ENCODE measurements around the gene ILF2.

ILF2 gene

GRCh38 chr1:153698020-153698922 is 27.5 kb upstream of the ILF2 start:
- no peak for TF ChIP-seq CTCF (IDR thresholded peaks at IDR 0.05; ENCODE audit: low read depth, low read length)
- DNase-seq (ENCODE audit: extremely low read depth, low read depth) = no peak

- TF ChIP-seq CTCF (IDR thresholded peaks at IDR 0.05; ENCODE audit: low read depth, low read length) = no peak
- DNase-seq (ENCODE audit: extremely low read depth, low read depth) = no peak
These were observed 26.6 kb upstream of the ILF2 start for GRCh38 chr1:153697191-153698019.

- no peak for DNase-seq (ENCODE audit: extremely low read depth, low read depth)
- TF ChIP-seq CTCF (IDR thresholded peaks at IDR 0.05; ENCODE audit: low read depth, low read length) = no peak
These were observed 25.9 kb upstream of the ILF2 start for GRCh38 chr1:153696741-153697140.

GRCh38 chr1:153693466-153693865 is 22.7 kb upstream of the ILF2 start:
- TF ChIP-seq CTCF (IDR thresholded peaks at IDR 0.05; ENCODE audit: low read depth, low read length) = no peak
- DNase-seq (ENCODE audit: extremely low read depth, low read depth) = no peak

- DNase-seq (ENCODE audit: extremely low read depth, low read depth) = no peak
- TF ChIP-seq CTCF (IDR thresholded peaks at IDR 0.05; ENCODE audit: low read depth, low read length) = no peak
These were observed 18.0 kb upstream of the ILF2 start for GRCh38 chr1:153688736-153689328.

GRCh38 chr1:153688276-153688675 is 17.5 kb upstream of the ILF2 start:
- DNase-seq (ENCODE audit: extremely low read depth, low read depth) = no peak
- TF ChIP-seq CTCF (IDR thresholded peaks at IDR 0.05; ENCODE audit: low read depth, low read length) = no peak
